Gastrocnemius medialis (tissue), 4 donors: Measurements from ENCODE around the gene NUDC.

Experiments
- CTCF ChIP-seq, 5 experiments: fragments of 450-650 bp in 3 of 5; fragments of 200-600 bp in 2 of 5; sonication (generic) in 2 of 5; IDR thresholded peaks in 4 of 5; conservative IDR thresholded peaks in 1 of 5; 1 replicate in 4 of 5; 2 replicates in 1 of 5; pipeline ENCODE4 v1.5.1; 2016 to 2019; ENCODE audit warnings: antibody characterized with exemption in 5 of 5, mild to moderate bottlenecking in 3 of 5, moderate library complexity in 3 of 5
- POLR2A ChIP-seq, 2 donors: fragments of 450-650 bp; IDR thresholded peaks; one replicate each; pipeline ENCODE4 v1.6.1; 2017; ENCODE audit warnings: antibody characterized with exemption in 2 of 2, mild to moderate bottlenecking in 2 of 2, moderate library complexity in 2 of 2

GRCh38 chr1:26913389-26913753 lies 8.2 kb upstream of the NUDC start:
- TF ChIP-seq CTCF (IDR thresholded peaks at IDR 0.05 in 4 of 5, conservative IDR thresholded peaks at IDR 0.05 in 1 of 5) (no peak), POLR2A (IDR thresholded peaks at IDR 0.05) (no peak)
